ENCODE measurements around the gene CCDC185. TPM values are rescaled to one million over a fixed set of nuclear protein-coding genes. Genes with fewer than 3 reads are reported as not detected.

Gene CCDC185
- 10 to 100 TPM; 17.2 to 29.8 TPM for total RNA-seq
- 64.8 TPM for polyA plus RNA-seq (ENCODE audit: insufficient read depth, low read depth, low replicate concordance)
- long read RNA-seq, donor 1 = 0 reads
- long read RNA-seq, donor 2 = 0 reads

DNA sequence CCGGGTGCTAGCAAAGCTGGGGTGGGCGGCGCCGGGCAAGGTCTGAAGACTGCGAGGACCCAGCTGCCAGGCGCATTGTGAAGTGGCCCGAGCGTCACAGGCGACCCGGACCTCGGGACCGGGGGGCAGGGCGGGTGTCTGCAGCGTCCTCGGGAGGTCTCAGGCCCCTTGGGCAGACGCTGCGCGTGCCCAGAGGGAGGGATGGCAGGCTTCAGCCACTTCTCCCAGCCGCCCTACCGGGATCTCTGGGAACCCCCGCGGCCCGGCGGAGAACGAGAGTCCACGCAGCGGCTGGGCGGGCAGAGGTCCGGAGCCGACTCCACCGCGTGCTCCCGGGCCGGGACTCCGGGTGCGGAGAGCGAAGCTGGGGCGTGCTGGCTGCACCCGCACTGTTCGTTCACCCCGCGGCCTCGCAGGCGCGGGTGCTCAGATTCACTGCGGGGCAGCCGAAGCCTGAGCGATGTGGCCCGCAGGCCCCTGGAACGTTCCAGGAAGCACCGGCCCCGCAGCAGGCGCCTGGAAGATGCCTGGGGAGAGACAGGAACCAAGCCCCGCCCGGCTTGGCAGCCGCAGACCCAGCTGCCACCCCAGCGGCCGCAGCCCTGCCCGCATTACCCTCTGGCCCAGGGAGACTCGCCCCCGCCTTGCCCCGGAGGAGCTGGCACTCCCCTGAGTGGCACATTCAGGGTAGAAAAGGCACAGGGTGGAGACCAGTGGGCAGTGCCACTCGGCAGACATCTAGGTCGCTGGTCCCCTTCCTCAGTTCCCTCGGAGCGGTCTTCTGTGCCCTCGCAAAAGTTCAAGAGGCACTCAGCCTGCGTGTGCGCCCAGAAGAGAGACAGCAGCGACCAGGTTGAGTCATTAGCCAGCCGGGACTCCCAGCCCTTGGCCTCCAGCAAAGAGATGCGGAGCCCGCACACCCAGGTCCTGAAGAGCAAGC, at the start of gene CCDC185:
CCDC185 (plus strand) TSS at position 141 of the 940 bp plus-strand sequence; CDS start at position 202, 61 bp downstream.
- Histone ChIP-seq H3K27ac (no peak within 1 kb of the TSS), H3K27me3 (no peaks in the 10 kb centered on the region), H3K36me3 (ENCODE audit: low read depth, missing control alignments) (no peaks in the 10 kb centered on the region), H3K9me3 (no peaks in the 10 kb centered on the region), H3K4me1 (no peaks in the 10 kb centered on the region), H3K4me3 (peak within 1 kb of the TSS; percentile 19 to 43)
- no peak for TF ChIP-seq POLR2A (IDR thresholded peaks at IDR 0.05)
- TF ChIP-seq, protein P1, sequence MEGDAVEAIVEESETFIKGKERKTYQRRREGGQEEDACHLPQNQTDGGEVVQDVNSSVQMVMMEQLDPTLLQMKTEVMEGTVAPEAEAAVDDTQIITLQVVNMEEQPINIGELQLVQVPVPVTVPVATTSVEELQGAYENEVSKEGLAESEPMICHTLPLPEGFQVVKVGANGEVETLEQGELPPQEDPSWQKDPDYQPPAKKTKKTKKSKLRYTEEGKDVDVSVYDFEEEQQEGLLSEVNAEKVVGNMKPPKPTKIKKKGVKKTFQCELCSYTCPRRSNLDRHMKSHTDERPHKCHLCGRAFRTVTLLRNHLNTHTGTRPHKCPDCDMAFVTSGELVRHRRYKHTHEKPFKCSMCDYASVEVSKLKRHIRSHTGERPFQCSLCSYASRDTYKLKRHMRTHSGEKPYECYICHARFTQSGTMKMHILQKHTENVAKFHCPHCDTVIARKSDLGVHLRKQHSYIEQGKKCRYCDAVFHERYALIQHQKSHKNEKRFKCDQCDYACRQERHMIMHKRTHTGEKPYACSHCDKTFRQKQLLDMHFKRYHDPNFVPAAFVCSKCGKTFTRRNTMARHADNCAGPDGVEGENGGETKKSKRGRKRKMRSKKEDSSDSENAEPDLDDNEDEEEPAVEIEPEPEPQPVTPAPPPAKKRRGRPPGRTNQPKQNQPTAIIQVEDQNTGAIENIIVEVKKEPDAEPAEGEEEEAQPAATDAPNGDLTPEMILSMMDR (IDR thresholded peaks at IDR 0.05) = no peak
- WGBS, 2 donors = 37 to 41% methylated on average over 13 to 60 of the region's 73 CpGs
- no peak for DNase-seq
- intact Hi-C loops (cut with DNase I; ENCODE audit: low total_unique reads) = no loop called here

DNA sequence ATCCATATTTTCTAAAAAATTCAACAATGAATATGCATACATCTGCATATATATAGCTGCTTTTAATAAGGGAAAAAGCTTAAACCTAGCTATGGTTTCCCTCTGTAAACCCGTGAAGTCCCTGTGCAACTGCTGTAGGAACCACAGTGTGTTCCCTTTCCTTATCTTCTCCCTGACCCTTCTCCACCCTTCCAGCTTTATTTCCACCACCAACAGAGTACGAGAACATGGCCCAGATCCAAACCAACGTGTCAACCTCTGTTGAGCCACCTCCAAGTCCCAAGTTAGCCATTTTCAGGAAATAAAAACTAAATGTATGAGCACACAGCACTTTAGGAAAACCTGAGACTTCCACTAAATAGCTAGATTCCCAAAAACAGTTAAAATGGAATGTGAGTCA, 49.5 kb upstream of the CCDC185 start:
- no peak overlapping the region for H3K4me3 ChIP-seq
- H3K4me1 ChIP-seq = peaks cover 64% of the 10 kb centered on the region
- no peaks in the 10 kb centered on the region for H3K9me3 ChIP-seq
- H3K27me3 ChIP-seq = no peaks in the 10 kb centered on the region
- peak; percentile 82 for DNase-seq
- TF ChIP-seq POLR2A (IDR thresholded peaks at IDR 0.05) = no peak
- TF ChIP-seq, protein P1 (IDR thresholded peaks at IDR 0.05) = no peak
- 19 to 38% methylated on average over 3 of the region's 3 CpGs for WGBS, 2 donors
- no peaks in the 10 kb centered on the region for H3K36me3 ChIP-seq (ENCODE audit: low read depth, missing control alignments)
- peak overlapping the region in 1 of 2 donors; percentile 56 for H3K27ac ChIP-seq
- intact Hi-C loops (cut with DNase I; ENCODE audit: low total_unique reads) = no loop called here

DNA sequence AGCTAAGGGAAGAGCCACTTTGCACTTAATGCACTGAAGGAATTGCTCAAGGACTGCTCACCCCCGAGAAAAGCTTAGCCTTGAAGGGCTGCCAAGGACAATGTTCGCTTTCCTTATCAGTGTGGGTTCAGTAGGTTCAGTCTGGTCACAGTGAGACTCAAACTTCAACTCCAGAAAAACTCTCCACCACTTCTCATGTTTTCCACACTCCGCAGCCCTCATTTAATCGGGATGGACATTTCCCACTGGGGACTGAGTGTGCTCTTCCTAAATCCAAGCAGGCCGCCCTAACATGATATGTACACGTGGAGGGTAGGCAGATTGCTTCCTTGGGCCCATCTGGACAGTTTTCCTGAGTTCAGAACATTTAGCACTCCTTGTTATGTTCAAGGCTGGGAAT, 48.7 kb upstream of the CCDC185 start:
- intact Hi-C loops (cut with DNase I; ENCODE audit: low total_unique reads) = no loop called here
- WGBS, 2 donors = 24 to 32% methylated on average over 6 of the region's 6 CpGs
- DNase-seq = peak; percentile 73
- Histone ChIP-seq H3K27me3 (no peaks in the 10 kb centered on the region), H3K27ac (peak overlapping the region in 1 of 2 donors; percentile 56), H3K36me3 (ENCODE audit: low read depth, missing control alignments) (no peaks in the 10 kb centered on the region), H3K9me3 (no peaks in the 10 kb centered on the region), H3K4me3 (no peak overlapping the region), H3K4me1 (peaks cover 58% of the 10 kb centered on the region)
- TF ChIP-seq POLR2A (IDR thresholded peaks at IDR 0.05) = no peak
- TF ChIP-seq, protein P1 (IDR thresholded peaks at IDR 0.05) = no peak

DNA sequence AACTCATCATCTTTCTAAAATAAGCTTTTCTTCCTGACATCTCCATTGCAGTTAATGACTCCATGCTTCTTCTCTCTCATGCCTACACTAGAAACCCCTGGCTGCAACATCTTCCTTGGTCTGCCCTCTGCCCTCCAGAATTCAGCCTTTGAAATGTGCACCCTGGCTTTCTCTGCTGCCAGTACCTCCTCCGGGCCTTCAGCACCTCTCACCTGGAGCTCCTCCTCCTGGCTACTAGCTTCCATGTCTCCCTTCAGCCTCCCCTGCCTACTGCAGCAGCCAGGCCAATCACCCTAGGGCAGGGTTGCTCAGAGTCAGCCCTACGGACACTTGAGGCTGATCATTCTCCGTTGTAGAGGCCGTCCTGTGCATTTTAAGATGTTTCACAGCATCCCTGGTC, 47.5 kb upstream of the CCDC185 start:
- 77 to 83% methylated on average over 4 of the region's 4 CpGs for WGBS, 2 donors
- Histone ChIP-seq H3K36me3 (ENCODE audit: low read depth, missing control alignments) (no peaks in the 10 kb centered on the region), H3K4me3 (no peak overlapping the region), H3K4me1 (peaks cover 51% of the 10 kb centered on the region), H3K27ac (peak overlapping the region in 1 of 2 donors; percentile 56), H3K27me3 (no peaks in the 10 kb centered on the region), H3K9me3 (no peaks in the 10 kb centered on the region)
- TF ChIP-seq POLR2A (IDR thresholded peaks at IDR 0.05) = no peak
- TF ChIP-seq, protein P1 (IDR thresholded peaks at IDR 0.05) = no peak
- DNase-seq = no peak
- intact Hi-C loops (cut with DNase I; ENCODE audit: low total_unique reads) = no loop called here

Data from testis (tissue), 5 donors.